Fibroblast of skin of abdomen (primary cell): ENCODE data around the gene ATXN1.

Experiments used
- DNase-seq: peaks from one replicate; pipeline ENCODE4 v3.0.0-alpha.2; 2013

Gene ATXN1

DNA sequence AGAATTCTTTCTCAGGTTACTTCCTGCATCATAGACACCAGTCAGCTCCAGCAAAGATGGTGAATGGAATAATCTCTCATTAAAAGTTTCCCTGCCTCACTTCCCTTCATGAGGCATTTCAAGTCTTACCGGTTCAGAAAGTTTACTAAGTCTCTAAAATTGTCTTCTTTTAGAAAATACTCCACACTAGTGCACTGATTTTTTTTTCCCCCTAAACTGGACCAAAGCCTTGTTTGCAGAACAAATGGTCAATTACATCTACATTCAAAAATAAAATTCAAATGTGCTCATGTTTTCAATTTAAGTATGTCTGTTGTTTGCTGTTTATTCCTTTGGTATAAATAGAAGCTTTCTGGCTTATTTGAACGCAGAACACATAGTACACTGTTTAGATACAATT lies 411.7 kb downstream of the ATXN1 start:
- no peak for DNase-seq

DNA sequence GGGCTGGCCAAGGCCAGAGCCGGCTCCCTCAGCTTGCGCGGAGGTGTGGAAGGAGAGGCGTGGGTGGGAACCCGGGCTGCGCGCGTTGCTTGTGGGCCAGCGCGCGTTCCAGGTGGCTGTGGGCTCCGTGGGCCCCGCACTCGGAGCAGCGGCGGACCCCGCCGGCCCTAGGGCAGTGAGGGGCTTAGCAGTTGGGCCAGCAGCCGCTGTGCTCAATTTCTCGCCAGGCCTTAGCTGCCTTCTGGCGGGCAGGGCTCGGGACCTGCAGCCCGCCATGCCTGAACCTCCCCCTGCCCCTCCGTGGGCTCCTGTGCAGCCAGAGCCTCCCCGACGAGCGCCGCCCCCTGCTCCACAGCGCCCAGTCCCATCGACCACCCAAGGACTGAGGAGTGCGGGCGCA lies 414.4 kb downstream of the ATXN1 start:
- DNase-seq = no peak

DNA sequence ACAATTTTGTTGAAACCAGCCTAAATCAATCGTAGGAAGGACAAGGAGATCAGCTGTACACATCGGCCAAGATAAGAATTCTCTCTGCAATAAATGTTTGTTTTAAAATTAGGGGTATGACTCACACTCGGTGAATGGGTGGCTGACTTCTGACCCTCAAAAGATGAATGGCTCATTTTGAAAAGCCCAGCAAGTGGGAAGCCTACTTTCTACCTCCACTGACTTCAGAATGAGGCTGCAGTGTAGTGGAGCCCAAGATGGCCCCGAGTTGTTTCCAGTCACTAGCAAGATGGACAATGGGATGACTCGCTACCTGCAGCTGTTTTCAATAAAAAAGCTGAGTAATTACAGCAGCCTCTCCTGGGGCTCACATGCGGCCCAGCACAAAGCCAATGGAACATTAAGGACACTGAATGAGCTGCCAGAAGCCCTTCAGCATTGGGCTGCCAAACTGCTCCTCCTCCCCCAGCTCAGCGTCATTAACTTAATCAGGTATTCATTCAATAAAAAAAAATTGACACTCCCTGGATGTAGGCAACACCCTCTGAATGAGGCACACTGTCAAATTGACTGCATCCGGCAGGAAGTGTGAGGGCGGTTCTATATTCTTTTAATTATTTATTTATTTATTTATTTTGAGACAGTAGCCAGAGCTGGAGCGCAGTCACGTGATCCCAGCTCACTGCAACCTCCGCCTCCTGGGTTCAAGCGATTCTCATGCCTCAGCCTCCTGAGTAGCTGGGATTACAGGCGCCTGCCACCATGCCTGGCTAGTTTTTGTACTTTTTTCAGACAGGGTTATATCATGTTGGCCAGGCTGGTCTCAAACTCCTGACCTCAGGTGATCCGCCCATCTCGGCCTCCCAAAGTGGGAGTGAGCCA lies 415.6 kb downstream of the ATXN1 start:
- peak; percentile 96 for DNase-seq

DNA sequence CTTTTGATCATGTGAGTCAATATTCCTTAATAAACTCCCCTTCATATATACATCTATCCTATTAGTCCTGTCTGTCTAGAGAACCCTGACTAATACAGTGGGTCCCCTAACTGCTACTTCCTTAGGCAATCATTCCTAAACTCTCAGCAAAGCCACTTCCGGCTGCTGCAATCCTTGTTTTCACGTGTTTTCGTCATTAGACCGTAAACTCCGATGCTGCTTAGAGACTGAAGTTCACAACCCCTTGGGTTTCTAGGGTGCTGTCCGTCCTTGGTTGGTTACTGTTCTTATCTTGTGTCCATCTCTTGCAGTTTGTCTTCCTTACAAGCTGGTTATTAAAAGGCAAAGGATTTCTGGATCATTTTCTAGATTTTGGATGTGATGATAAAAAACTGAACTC lies 416.5 kb downstream of the ATXN1 start:
- peak; percentile 66 for DNase-seq

DNA sequence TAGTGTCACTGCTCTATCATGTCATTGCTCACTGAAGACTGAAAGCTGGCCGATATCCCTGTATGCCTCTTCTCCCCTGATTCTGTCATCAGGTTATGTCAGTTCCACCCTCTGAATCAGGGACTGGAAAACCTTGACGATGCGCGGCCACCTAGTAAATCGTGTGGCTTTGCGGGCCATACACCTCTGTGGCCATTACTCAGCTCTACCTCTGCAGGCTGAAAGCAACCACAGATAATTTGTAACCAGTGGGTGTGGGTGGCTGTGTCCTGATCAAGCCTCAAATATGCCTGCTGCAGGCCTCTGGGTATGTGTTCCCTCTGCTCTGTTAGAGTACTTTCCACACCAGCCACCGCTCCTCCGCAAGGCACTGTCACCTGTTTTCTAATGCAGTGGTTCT lies 417.7 kb downstream of the ATXN1 start:
- no peak for DNase-seq

DNA sequence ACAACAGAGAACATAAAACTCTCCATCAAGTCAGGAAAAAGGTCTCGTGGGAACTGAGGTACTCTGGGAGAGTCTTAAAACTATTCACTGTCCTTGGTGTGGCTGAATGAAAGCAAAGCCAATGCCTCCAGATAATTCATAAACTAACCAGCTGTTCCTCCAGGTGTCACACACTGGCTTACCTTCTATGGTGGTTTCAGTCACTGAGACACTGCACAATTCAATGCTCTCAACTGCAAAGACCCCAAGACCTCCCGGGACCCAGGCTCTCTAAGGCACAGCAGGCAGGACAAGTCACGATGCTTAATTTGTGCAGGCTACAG lies 422.0 kb downstream of the ATXN1 start:
- no peak for DNase-seq

DNA sequence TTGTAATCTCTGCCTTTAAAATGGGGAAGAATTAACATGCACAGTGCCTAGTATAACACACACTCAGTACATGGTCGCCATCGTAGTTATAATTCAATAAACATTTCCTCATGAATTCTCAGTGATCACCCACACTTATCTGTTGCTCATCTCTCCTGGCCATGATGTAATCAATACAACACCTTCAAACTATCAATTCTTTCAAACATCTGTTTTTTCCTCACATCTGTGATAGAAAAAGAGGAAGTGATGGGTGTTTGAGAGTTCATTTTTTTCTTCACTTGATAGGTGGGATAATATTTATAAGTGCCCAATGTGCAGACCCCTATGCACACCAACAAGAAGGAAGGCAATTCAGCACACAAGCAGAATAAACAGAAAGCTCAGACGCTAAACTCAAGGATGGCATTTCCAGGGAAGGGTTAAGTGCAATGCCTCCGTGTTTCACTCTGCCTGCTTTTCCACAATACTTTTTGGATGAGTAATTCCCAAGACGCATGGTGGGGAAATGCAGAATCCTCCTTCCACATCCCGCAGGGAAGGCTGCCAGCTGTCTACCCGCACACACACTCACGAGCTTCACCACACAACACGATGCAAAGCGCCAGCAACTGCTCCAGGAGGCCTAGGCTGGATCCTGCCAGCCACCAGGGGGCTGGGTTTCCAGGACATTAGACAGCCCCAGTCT lies 422.5 kb downstream of the ATXN1 start:
- peak; percentile 100 for DNase-seq

DNA sequence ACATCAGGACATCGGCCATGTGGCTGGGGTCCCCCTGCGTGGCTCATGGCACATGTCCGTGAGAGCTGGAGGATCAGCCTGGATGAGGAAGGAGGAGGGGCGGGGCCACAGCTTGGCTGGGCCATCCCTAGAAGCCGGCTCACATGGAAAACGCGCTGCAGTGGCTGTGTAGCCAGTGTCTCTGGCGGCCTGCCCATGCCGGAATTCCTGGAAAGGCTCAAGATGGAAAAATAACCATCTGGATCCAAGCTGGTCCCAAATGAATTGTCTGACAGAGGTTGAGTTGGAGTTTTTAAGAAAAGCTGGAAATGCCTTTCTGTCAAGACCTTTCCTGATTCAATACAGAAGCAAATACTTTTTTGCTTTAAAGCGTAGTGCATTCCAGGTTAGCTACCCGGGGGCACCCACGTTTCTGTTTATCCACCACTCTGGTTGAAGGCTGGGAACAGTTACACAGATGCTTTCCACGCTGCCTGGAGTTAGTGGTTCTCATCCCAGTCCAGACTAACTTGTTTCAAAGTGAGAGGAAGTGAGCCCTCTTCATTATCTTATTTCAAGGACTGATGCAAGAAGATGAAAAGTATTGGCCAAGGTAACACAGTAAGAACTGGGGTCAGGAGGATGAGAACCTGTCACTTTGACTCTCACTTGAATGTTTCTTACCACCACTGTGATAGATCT lies 423.8 kb downstream of the ATXN1 start:
- peak; percentile 99 for DNase-seq

DNA sequence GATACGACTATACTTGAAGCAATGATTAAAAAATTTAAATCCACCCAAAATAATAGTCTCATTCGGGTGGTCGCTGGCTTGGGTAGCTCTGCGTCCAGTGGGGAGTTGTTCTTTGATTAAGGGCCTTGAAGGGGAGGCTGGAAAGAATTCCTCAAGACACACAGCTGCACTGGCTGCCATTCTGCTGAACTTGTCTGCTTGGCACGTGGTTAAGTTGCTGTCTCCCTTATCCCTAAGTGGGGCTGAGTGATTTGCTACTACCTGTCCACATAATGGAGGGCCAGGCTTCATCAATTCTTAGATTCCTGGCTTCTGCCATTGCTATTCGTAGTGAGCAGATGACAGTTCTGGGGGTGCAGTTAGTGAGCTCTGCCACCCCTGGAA lies 424.4 kb downstream of the ATXN1 start:
- DNase-seq = no peak

DNA sequence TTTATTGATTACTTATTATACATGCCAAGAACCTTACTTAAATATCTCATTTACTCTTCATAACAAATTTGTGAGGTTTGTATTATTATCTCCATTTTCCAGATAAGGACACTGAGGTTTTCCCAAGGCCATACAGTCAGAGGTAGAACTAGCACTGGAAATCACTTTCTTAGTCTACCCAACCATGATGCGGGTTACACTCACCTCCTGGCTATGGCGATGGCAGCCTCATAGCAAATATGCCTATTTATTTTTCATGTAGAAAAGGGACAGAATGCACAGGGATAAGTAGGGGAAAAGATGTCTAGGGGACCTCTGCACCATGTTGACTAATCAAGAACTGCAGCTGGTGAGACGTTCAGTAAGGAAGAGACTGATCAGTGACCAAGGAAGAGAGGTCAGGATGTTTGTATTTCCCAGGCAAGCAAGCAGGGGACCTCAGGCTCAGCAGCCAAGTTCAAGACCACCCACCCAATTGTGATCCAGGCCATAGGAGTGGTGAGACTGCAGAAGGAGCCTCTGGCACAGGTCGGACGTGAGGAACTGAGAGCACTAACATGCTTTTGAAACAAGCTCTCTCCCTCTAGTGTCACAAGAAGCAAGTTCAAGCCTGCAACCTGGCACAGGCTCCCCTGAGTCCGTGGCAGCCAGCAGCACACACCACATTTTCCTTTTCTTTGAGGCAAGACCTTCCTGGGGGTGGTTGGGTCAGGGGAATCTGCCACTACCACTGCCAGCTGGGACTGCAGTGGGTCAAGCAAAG lies 425.0 kb downstream of the ATXN1 start:
- no peak for DNase-seq

DNA sequence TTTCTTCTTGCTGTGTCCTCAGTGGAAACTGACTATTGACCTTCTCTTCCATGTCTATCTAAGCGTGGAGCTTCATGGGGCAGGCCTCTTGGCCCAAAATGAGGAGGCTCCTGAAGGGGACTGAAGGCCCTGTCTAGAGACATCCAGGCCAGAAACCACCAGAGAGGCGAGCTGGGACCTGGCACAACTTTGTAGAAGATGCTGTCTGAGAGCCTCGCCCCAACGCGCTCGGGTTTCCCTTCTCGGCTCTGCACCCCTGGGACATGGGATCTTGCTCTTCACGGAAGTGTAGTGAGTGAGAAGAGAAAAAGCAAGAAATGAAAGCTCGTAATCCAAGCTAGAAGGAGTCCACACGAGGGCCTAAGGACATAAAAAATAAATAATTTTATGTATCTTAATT lies 426.1 kb downstream of the ATXN1 start:
- DNase-seq = no peak

DNA sequence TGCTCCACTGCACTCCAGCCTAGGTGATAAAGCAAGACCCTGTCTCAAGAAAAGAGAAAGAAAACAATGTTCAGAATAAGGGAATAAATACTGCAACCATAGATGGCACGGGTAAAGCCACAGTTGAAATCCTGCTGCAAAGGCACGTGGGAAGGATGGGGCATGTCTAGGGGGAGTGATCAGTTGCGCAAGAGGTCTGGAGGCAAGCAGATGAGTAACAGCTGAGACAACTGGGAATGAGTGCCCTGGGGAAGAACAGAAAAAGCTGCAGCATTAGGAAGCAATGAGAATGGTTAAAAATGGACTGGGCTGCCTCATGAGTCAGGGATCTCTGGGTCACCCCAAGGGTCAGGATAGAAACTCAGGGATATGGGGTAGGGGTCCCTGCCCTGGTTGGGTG lies 426.6 kb downstream of the ATXN1 start:
- DNase-seq = peak; percentile 93

DNA sequence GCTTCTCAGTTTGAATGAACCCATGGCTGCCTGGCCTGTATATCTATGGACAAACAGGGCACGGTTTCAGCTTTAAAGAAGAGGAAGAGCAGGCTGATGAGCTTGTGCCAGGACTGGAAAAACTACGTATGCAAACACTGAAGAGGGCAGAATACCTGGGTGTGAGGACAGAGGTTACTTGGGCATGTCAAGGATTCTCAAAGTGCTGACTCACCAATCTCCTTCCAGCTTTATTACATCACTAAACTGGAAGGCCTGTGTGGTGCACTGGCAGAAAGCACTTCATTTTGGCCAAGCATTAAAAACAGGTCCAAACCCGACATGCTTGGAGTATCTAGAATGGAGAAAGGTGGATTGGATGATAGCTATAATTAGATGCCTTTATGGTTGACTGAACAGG lies 427.7 kb downstream of the ATXN1 start:
- peak; percentile 60 for DNase-seq

DNA sequence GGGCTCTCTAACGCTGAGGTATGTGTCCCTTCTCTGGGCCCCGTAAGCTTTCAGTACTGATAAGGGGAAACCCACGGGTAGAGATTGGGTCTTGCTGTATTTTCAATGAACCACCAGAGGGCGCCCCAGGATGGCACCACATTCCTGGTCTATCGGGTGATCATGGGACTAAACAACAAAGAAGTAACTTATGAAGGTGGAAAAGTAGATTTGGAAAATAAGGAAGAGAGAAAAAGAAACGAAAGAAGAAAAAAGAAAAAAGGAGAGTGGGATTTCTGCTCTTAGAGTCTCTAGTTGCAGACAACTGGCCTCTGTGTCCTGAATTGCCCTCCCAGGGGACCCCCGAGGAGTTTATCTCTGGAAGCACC lies 429.1 kb downstream of the ATXN1 start:
- DNase-seq = peak; percentile 68

DNA sequence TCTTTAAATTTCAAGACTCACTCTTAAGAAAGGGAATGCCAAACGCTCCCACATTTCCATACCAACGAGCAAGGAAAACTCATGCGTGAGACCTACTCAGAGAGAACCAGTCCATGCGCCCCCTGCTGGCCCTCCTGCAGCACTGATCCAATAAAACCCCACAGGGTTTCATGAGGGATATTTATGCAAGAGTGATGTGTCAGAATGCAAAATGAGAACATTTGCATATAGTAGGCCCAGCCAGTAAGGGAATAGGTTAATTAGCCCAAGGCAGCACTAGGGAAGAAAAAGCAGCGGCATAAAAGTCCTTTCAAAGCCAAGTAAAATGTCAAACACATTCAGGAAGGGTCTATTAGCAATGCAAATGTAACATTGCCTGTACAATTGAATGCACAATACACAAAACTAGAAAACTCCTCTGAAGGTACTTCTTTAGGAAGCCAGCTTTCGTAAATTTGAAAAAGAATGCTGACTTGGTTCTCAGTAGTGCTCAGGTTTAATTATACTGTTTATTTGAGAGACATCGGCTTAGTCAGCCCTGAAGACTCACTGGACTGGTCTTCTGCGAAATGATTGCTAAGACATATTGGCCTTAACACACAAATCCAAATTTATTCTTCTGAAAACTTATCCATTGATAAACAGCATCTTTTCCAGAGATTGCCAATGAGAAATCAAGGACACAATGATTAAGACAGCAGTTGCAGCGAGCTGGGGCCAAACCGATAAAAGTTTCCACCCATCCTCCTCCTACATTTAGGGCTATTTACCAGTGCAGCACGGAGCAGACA lies 429.7 kb downstream of the ATXN1 start:
- peak; percentile 78 for DNase-seq

DNA sequence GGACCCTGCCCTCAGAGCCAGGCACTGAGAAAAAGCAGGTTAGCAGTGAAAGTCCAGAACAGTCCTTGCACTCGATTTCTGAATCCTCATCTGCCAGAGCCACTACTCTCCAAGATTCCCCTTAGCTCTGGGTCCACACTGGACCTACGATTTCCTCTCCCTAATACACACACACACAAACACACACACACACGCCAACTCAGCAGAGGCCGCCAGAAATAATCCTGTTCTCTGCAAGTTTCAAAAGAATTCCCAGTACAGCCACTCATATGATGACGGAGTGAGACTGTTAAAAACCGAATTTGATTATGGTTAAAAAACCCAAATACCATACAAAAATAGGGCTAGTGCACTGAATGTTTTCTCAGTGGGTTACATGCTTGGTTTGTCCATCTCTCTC lies 432.0 kb downstream of the ATXN1 start:
- no peak for DNase-seq

DNA sequence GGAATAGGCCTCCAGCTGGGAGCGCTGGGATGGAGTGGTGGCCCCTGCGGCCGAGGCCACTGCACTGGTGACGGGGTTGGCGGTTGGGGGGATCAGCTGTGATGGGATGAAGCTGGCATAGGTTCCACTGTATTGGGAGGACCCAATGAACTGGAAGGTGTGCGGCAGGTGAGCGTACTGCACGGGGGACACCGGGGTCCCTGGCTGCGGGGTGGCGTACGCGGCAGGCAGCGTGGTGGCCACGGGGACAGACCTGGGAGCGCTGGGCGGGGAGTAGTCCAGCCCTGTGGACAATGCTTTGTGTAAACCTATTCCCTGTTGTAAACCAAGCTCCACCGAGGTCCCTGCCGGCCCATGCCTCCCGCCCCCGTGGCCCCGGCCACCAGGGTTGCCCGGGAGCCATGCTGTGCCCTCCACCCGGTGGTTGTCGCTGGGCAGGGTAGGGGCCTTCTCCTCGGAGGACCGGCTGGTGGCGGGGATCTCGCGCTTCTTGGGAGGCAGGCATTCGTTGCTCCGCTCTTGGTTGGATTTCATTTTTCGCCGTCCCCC lies 433.4 kb downstream of the ATXN1 start:
- no peak for DNase-seq

DNA sequence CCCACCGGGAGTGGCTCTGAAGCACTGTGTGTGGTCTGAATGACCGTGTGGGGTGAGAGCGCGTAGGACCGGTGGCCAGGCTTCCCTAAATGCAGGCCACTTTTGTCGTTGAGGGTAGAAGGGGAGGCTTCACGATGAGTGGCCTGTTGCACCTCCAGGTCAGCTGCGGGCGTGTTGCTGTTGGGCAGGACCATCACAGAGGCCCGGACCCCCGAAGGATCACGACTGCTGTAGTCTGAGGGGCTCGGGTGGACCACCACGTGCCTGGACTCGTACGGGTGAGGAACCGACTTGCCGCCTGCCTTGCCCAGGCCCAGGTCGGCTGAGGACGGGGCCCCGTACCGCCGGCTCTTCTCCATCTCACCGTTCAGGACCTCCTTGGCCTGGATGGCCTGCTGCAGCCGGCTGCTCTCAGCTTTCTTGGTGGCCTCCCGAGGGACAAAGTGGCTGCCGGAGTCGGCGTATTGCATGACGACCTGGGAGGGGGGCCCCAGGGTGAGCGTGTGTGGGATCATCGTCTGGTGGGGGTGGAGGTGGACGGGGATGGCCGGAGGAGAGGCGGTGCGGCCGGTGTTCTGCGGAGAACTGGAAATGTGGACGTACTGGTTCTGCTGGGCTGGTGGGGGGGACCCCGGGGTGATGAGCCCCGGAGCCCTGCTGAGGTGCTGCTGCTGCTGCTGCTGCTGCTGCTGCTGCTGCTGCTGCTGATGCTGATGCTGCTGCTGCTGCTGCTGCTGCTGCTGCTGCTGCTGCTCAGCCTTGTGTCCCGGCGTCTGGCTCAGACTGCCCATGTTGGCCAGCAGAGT lies 434.1 kb downstream of the ATXN1 start:
- no peak for DNase-seq

DNA sequence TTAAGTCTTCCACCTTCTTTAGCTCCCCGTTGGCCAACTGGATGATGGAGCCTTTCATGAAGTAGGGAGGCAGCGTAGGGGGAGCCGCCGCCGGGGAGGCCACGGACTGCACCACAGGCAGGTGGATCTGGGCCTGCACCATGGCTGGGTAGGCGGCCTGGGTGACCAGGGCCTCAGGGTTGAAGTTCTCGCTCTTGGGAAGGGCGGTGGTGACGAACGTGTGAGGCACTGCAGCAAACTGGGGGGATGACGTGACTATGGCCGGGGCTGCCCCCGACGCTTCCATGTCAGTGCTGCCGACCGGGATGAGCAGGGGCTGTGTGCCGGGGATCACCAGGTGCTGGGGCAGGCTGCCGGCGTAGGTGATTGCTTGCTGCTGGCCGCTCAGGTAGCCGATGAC lies 434.7 kb downstream of the ATXN1 start:
- DNase-seq = no peak

DNA sequence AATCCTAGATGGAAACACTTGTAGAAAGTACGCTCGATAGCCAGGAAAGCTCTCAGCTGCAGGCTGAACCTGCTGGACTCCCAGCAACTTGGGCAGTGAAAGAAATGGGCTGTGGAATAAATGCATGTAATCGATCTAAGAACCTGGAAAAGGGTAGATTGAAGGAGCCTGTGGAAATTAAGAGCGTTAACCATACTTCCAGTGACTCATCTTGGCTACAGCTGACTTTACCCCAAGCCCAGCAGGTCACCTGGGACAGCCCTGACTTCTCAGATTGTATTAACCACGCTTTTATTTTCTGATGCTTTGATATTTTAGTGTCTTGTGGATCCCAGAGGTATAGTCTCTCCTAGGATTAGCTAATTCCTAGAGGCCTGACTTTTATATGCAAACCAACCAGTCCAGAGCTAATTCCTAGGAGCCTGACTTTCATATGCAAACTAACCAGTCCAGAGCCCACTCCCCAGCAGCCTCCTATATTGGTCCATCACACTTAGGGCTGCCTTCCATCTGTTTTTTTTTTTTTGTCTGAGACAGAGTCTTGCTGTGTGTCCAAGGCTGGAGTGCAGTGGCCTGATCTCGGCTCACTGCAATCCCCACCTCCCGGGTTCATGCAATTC lies 436.5 kb downstream of the ATXN1 start:
- no peak for DNase-seq

DNA sequence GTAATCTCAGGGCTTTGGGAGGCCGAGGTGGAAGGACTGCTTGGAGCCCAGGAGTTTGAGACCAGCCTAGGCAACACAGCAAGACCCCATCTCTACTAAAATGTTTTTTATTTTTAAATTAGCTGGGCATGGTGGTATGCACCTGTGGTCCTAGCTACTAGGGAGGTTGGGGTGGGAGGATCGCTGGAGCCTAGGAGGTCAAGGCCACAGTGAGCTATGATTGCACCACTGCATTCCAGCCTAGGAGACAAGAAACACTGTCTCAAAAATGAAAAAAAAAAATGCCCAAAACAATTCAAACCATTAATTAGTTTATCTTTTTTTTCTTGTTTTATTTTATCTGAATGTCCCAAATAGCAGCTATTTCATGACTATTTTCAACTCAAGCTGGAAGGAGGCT lies 437.1 kb downstream of the ATXN1 start:
- DNase-seq = no peak
